ENCODE measurements around the gene ABI3BP. TPM values are rescaled to one million over a fixed set of nuclear protein-coding genes. Genes with fewer than 3 reads are reported as not detected.

ABI3BP gene
- polyA plus RNA-seq, 1 of the 3 experiments (the other 2 are of a cell fraction) = 8.4 TPM

DNA sequence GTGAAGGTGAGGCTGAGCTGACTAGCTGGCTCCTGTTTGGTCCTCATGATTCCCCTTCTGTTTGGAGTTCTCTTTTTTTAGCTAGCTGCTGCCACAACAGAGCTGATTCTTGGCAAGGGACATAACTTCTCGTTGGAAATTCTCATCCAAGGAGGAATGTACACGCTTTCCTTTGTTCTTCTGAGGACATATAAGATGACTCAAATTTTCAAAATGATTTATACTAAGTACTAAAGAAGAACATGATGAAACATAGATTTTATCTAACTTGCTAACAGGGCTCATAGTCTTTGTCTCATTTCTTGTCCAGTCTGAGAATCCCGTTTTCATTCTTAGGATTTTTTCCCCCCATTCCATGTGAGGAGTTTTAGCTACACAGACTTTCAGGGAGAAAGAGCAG lies 286.9 kb downstream of the ABI3BP start (continued):
- TF ChIP-seq FOXJ3 (CRISPR knock-in tag; IDR thresholded peaks at IDR 0.05) = no peak
- TF ChIP-seq, protein P1, sequence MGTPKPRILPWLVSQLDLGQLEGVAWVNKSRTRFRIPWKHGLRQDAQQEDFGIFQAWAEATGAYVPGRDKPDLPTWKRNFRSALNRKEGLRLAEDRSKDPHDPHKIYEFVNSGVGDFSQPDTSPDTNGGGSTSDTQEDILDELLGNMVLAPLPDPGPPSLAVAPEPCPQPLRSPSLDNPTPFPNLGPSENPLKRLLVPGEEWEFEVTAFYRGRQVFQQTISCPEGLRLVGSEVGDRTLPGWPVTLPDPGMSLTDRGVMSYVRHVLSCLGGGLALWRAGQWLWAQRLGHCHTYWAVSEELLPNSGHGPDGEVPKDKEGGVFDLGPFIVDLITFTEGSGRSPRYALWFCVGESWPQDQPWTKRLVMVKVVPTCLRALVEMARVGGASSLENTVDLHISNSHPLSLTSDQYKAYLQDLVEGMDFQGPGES (IDR thresholded peaks at IDR 0.05; ENCODE audit: low read depth, low read length) = no peak
- TF ChIP-seq EP300 (IDR thresholded peaks at IDR 0.05; ENCODE audit: borderline replicate concordance in 1 of 2, low read depth in 1 of 2, low read length in 1 of 2) = peak in 1 of 2 experiments; percentile 56; a peak in 1 of 4 replicates
- TF ChIP-seq MEF2A (IDR thresholded peaks at IDR 0.05; ENCODE audit: borderline replicate concordance, low read depth) = no peak
- TF ChIP-seq TCF12 (IDR thresholded peaks at IDR 0.05) = peak; percentile 70
- TF ChIP-seq TAF1 (IDR thresholded peaks at IDR 0.05; ENCODE audit: borderline replicate concordance, low read depth, low read length) = no peak
- TF ChIP-seq GATA2 (CRISPR knock-in tag; IDR thresholded peaks at IDR 0.05) = no peak
- TF ChIP-seq, protein P2, sequence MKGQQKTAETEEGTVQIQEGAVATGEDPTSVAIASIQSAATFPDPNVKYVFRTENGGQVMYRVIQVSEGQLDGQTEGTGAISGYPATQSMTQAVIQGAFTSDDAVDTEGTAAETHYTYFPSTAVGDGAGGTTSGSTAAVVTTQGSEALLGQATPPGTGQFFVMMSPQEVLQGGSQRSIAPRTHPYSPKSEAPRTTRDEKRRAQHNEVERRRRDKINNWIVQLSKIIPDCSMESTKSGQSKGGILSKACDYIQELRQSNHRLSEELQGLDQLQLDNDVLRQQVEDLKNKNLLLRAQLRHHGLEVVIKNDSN (IDR thresholded peaks at IDR 0.05; ENCODE audit: borderline replicate concordance, low read depth) = no peak
- TF ChIP-seq JUND (IDR thresholded peaks at IDR 0.05) = peak; percentile 70
- TF ChIP-seq, protein P3, sequence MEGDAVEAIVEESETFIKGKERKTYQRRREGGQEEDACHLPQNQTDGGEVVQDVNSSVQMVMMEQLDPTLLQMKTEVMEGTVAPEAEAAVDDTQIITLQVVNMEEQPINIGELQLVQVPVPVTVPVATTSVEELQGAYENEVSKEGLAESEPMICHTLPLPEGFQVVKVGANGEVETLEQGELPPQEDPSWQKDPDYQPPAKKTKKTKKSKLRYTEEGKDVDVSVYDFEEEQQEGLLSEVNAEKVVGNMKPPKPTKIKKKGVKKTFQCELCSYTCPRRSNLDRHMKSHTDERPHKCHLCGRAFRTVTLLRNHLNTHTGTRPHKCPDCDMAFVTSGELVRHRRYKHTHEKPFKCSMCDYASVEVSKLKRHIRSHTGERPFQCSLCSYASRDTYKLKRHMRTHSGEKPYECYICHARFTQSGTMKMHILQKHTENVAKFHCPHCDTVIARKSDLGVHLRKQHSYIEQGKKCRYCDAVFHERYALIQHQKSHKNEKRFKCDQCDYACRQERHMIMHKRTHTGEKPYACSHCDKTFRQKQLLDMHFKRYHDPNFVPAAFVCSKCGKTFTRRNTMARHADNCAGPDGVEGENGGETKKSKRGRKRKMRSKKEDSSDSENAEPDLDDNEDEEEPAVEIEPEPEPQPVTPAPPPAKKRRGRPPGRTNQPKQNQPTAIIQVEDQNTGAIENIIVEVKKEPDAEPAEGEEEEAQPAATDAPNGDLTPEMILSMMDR (IDR thresholded peaks at IDR 0.05) = no peak
- no peak for TF ChIP-seq MXI1 (IDR thresholded peaks at IDR 0.05; ENCODE audit: low read depth, low read length)
- TF ChIP-seq, protein P4, sequence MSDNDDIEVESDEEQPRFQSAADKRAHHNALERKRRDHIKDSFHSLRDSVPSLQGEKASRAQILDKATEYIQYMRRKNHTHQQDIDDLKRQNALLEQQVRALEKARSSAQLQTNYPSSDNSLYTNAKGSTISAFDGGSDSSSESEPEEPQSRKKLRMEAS (IDR thresholded peaks at IDR 0.05; ENCODE audit: low read depth) = no peak; the same call in 1 of the 2 replicates
- no peak for TF ChIP-seq RXRA (IDR thresholded peaks at IDR 0.05; ENCODE audit: borderline replicate concordance, low read depth)
- no peak for TF ChIP-seq ELF1 (IDR thresholded peaks at IDR 0.05)
- TF ChIP-seq NFIC (IDR thresholded peaks at IDR 0.05; ENCODE audit: borderline replicate concordance) = peak; percentile 69; the same call in 1 of the 2 replicates
- no peak for TF ChIP-seq RFX5 (IDR thresholded peaks at IDR 0.05; ENCODE audit: low read length)
- TF ChIP-seq CHD2 (IDR thresholded peaks at IDR 0.05; ENCODE audit: low read length, partially characterized antibody) = no peak
- TF ChIP-seq FOSL2 (IDR thresholded peaks at IDR 0.05; ENCODE audit: borderline replicate concordance, low read depth) = peak; percentile 61; the same call in 1 of the 2 replicates
- TF ChIP-seq SMC3 (IDR thresholded peaks at IDR 0.05; ENCODE audit: low read depth, low read length) = no peak

DNA sequence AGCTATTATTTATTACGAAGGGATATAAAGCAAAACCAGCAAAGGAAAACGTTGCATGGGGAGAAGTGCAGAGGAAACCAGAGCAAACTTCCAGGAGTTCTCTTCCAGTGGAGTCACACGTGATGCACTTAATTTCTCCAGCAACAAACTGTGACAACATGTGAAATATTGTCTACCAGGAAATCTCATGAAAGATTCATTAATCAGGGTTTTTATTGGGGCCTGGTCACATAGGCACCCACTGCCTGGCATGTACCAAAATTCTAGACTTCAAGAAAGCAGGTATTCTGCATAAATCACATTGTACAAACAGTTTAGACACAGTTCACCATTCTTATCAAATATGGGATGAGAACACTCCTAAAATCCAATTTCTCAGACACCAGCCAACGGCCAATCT lies 289.4 kb downstream of the ABI3BP start:
- Histone ChIP-seq H3K9me3 (no peaks in the 10 kb centered on the region), H3K4me1 (ENCODE audit: control insufficient read depth in 1 of 2, insufficient read depth in 2 of 2, low read depth in 1 of 2, low read length in 1 of 2) (peaks cover 4 to 11% of the 10 kb centered on the region in 2 experiments), H3K9ac (no peak overlapping the region), H3K4me3 (ENCODE audit: low read depth in 2 of 2, low read length in 1 of 2) (no peak overlapping the region), H3F3A (replicated peaks; ENCODE audit: insufficient read depth) (peaks cover 19% of the 10 kb centered on the region), H3K4me2 (no peak overlapping the region), H3K9me2 (no peaks in the 10 kb centered on the region), H3K36me3 (replicated peaks in 1 of 2; ENCODE audit: control insufficient read depth in 1 of 2, insufficient read depth in 2 of 2, low read length in 1 of 2) (no peaks in the 10 kb centered on the region), H3K27me3 (ENCODE audit: insufficient read depth) (no peaks in the 10 kb centered on the region), H2AFZ (ENCODE audit: low read depth) (no peak overlapping the region), H4K20me1 (ENCODE audit: insufficient read depth) (no peaks in the 10 kb centered on the region), H3K27ac (ENCODE audit: low read depth in 2 of 2, low read length in 1 of 2) (no peak overlapping the region), H3K79me2 (ENCODE audit: insufficient read depth) (no peaks in the 10 kb centered on the region)
- WGBS (ENCODE audit: low lambda C conversion rate) = 90% methylated on average over 4 of the region's 4 CpGs
- POLR2A ChIA-PET = no interaction called here
- TF ChIP-seq SIN3A (IDR thresholded peaks at IDR 0.05; ENCODE audit: borderline replicate concordance, low read depth, low read length) = no peak
- TF ChIP-seq NRF1 (IDR thresholded peaks at IDR 0.05; ENCODE audit: low read depth, low read length) = no peak
- no peak for TF ChIP-seq MXI1 (IDR thresholded peaks at IDR 0.05; ENCODE audit: low read depth, low read length)
- TF ChIP-seq YY1 (IDR thresholded peaks at IDR 0.05; ENCODE audit: low read depth) = no peak
- TF ChIP-seq RFX5 (IDR thresholded peaks at IDR 0.05; ENCODE audit: low read length) = no peak
- TF ChIP-seq FOSL2 (IDR thresholded peaks at IDR 0.05; ENCODE audit: borderline replicate concordance, low read depth) = no peak
- no peak for TF ChIP-seq GABPA (IDR thresholded peaks at IDR 0.05; ENCODE audit: low read depth)
- TF ChIP-seq, protein P1 (IDR thresholded peaks at IDR 0.05; ENCODE audit: low read depth, low read length) = no peak
- CTCF ChIA-PET = no interaction called here
- no peak for DNase-seq
